ENCODE data around the gene MAGT1.
"Not testable (repeated sequence)": the region's sequence is repeated elsewhere in the genome, so short reads cannot be mapped to it uniquely, and the experiment has no call there.

MAGT1 gene

DNA sequence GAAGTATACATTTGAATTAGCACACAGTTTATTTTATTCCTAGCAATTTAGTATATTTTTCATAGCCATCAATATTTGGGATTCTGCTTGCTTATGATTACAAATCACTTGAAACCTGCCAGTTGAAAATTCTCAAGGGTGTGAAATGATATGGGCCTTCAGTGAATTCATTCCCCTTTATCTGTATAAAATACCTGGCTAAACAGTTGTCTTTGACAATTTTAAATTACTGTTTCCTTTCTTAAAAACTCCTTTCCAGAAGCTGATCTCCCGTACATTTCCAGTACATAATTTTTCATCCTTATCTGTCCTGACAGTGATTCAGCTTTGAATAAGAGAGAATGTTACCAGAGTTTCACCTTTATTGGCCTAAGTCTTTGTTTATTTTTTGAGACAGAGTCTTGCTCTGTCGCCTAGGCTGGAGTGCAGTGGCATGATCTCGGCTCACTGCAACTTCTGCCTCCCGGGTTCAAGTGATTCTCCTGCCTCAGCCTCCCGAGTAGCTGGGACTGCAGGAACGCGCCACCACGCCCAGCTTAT is 29.2 kb upstream of the MAGT1 start:
- H3K4me3 ChIP-seq, result no peak overlapping the region

DNA sequence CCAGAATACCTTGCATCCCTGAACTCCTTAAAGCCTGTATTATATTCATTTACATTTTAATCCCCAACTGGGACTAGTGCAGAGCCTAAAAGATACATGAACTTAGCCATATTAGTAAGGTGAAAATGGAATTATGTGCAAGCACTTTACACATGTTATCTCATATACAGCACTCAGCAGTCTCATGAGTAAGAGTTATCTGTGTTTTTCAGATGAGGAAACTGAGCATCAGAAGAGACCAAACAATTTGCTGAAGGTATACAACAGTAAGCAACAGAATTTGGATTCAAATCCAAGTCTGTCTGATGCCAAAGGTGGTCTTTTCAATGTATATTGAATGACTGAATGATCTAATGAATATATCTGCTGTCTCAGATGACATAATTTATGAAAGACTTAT is 27.6 kb upstream of the MAGT1 start:
- no peaks in the 10 kb centered on the region for H3K36me3 ChIP-seq (ENCODE audit: insufficient read depth, low read length)

More for the DNA sequence above, 29.2 kb upstream of the MAGT1 start:
- no peaks in the 10 kb centered on the region for H3K36me3 ChIP-seq (ENCODE audit: insufficient read depth, low read length)
- no peak overlapping the region for H3K9ac ChIP-seq (ENCODE audit: insufficient read length)
- TF ChIP-seq POLR2AphosphoS5 (IDR thresholded peaks at IDR 0.05; ENCODE audit: borderline replicate concordance, low read depth, low read length), result no peak
- no peak for TF ChIP-seq FOXP2 (optimal IDR thresholded peaks at IDR 0.05; ENCODE audit: control extremely low read depth, extremely low read length, insufficient read depth)
- no peak for TF ChIP-seq EZH2 (IDR thresholded peaks at IDR 0.05)
- H3K9me3 ChIP-seq (ENCODE audit: low read depth, low read length), result no peaks in the 10 kb centered on the region
- H3K27ac ChIP-seq, result no peak overlapping the region
- no peak for DNase-seq (ENCODE audit: low read depth, low spot score)

DNA sequence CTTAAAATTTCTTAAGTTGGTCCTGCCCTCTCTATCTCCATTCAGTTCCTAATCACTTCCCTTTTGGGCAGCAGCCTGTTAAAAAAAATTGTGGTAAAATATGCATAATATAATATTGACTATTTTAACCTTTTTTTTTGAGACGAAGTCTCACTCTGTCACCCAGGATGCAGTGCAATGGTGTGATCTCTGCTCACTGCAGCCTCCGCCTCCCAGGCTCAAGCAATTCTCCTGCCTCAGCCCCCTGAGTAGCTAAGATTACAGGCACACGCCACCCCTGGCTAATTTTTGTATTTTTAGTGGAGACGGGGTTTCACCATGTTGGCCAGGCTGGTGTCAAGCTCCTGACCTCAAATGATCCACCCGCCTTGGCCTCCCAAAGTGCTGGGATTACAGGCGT is 24.1 kb upstream of the MAGT1 start:
- not testable (repeated sequence) for H3K27ac ChIP-seq; H3K36me3 ChIP-seq (ENCODE audit: insufficient read depth, low read length); H3K9me3 ChIP-seq (ENCODE audit: low read depth, low read length); H3K9ac ChIP-seq (ENCODE audit: insufficient read length); DNase-seq (ENCODE audit: low read depth, low spot score); H3K4me3 ChIP-seq

More for the DNA sequence above, 27.6 kb upstream of the MAGT1 start:
- no peaks in the 10 kb centered on the region for H3K9me3 ChIP-seq (ENCODE audit: low read depth, low read length)
- TF ChIP-seq FOXP2 (optimal IDR thresholded peaks at IDR 0.05; ENCODE audit: control extremely low read depth, extremely low read length, insufficient read depth), result no peak
- TF ChIP-seq EZH2 (IDR thresholded peaks at IDR 0.05), result no peak
- TF ChIP-seq POLR2AphosphoS5 (IDR thresholded peaks at IDR 0.05; ENCODE audit: borderline replicate concordance, low read depth, low read length), result no peak
- no peak for DNase-seq (ENCODE audit: low read depth, low spot score)
- no peak overlapping the region for H3K9ac ChIP-seq (ENCODE audit: insufficient read length)
- H3K4me3 ChIP-seq, result no peak overlapping the region
- no peak overlapping the region for H3K27ac ChIP-seq

DNA sequence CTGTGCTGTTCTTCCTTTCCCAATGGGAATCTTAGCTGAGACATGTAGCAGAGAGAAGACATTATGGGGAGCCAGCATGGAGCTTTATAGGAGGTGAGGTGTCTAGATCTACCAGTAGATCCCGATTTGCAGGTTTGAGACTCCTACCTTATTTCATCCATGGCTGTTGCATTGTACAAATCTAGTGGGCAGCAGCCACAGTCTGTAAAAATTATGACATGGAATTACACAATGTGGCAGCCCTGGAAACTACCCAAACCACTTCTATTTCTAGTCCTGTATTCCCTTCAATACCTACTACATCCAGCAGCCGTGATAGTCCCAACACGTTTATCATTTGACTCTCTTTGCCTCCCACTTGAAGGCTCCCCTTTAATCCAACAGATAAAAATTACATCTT is 23.3 kb upstream of the MAGT1 start:
- no peak overlapping the region for H3K4me3 ChIP-seq
- DNase-seq (ENCODE audit: low read depth, low spot score), result no peak
- no peaks in the 10 kb centered on the region for H3K36me3 ChIP-seq (ENCODE audit: insufficient read depth, low read length)
- no peak overlapping the region for H3K27ac ChIP-seq
- TF ChIP-seq FOXP2 (optimal IDR thresholded peaks at IDR 0.05; ENCODE audit: control extremely low read depth, extremely low read length, insufficient read depth), result no peak
- TF ChIP-seq POLR2AphosphoS5 (IDR thresholded peaks at IDR 0.05; ENCODE audit: borderline replicate concordance, low read depth, low read length), result no peak
- no peak for TF ChIP-seq EZH2 (IDR thresholded peaks at IDR 0.05)
- no peaks in the 10 kb centered on the region for H3K9me3 ChIP-seq (ENCODE audit: low read depth, low read length)
- H3K9ac ChIP-seq (ENCODE audit: insufficient read length), result no peak overlapping the region

DNA sequence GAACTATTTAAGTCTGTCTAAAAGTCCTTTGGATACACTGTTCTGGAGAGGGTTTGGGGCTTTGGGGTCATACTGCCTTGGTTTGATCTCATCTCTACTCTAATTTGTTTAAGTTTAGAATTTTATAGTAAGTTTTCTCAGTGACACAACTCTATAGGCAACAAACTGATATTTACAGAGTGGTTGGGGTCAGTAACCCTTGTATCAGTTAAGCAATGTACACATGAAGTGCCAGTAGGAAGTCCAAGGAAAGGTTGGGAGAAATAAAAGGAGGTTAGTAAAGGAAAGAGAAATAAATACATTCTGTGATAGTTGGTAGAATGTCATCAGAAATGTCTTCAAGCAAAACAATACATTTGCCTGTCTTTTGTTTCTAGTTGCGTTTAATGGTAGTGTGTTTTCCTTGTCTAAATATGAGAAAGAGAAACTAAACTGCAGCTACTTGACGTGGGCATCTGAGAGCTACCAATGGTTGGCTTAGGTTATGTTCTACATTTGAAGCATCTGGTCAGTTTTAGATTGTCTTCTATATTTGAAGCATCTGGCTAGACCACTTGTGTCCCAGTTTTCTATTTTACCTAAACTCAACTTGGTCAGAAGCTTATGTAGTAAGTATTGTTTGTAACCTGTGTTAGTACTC is 22.2 kb upstream of the MAGT1 start:
- no peaks in the 10 kb centered on the region for H3K36me3 ChIP-seq (ENCODE audit: insufficient read depth, low read length)
- no peak overlapping the region for H3K9ac ChIP-seq (ENCODE audit: insufficient read length)
- no peaks in the 10 kb centered on the region for H3K9me3 ChIP-seq (ENCODE audit: low read depth, low read length)
- no peak overlapping the region for H3K27ac ChIP-seq
- no peak for TF ChIP-seq POLR2AphosphoS5 (IDR thresholded peaks at IDR 0.05; ENCODE audit: borderline replicate concordance, low read depth, low read length)
- no peak for TF ChIP-seq EZH2 (IDR thresholded peaks at IDR 0.05)
- TF ChIP-seq FOXP2 (optimal IDR thresholded peaks at IDR 0.05; ENCODE audit: control extremely low read depth, extremely low read length, insufficient read depth), result no peak
- no peak overlapping the region for H3K4me3 ChIP-seq
- no peak for DNase-seq (ENCODE audit: low read depth, low spot score)

DNA sequence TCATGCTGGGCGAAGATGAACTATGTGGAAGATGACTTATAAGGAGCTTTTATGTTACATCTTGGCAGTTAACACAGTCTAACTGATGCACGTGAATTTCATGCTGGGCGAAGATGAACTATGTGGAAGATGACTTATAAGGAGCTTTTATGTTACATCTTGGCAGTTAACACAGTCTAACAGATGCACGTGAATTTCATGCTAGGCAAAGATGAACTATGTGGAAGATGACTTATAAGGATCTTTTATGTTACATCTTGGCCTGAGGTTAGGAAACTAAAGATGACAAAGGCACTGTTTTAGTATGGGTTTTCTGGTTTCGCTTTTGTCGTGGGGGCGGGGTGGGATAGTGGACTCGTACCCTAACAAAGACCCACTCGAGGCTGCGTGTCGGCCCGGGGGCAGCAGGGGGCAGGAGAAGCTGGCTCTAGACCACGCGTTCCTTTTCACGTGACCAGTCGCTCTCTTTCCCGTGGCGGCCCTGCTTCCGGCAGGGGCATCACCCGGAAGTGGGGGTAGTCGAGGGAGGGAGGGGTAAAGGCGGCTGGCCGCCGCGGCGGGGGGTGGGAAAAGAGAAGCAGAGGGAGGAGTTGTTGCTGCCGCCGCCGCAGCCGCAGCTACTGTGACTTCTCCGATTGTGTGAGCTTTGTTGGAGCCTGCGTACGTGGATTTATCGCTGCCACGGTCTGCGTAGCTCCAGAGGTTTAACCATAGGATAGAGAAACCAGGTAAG is 15.0 kb upstream of the MAGT1 start, which contains the start of gene ATP7A:
ATP7A (plus strand) TSS at position 586 of the 733 bp plus-strand sequence. CDS start 60,949 bp downstream, outside the sequence.
- Histone ChIP-seq H3K27ac (peak within 1 kb of the TSS; percentile 78), H3K9ac (ENCODE audit: insufficient read length) (peak within 1 kb of the TSS; percentile 85), H3K4me3 (peak within 1 kb of the TSS; percentile 89)

DNA sequence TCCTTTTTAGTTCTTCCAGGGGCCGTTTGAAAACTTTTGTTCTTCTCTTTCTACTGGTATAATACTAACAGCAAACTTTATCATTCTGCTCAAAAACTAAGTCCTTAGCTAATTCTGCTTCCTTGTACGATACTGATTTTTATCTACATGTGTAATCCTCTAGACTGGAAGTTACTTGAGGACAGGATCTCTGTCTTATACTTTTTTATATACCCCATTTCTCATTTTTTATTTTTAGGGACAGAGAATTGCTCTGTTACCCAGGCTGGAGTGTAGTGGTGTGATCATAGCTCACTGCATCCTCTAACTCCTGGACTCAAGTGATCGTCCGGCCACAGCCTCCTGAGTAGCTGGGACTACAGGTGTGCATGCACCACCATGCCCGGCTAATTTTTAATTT is 6.3 kb upstream of the MAGT1 start:
- no peaks in the 10 kb centered on the region for H3K9me3 ChIP-seq (ENCODE audit: low read depth, low read length)
- H3K27ac ChIP-seq, result no peak overlapping the region
- DNase-seq (ENCODE audit: low read depth, low spot score), result no peak
- H3K9ac ChIP-seq (ENCODE audit: insufficient read length), result no peak overlapping the region
- peaks cover 43% of the 10 kb centered on the region for H3K36me3 ChIP-seq (ENCODE audit: insufficient read depth, low read length)
- no peak for TF ChIP-seq POLR2AphosphoS5 (IDR thresholded peaks at IDR 0.05; ENCODE audit: borderline replicate concordance, low read depth, low read length)
- no peak for TF ChIP-seq EZH2 (IDR thresholded peaks at IDR 0.05)
- no peak for TF ChIP-seq FOXP2 (optimal IDR thresholded peaks at IDR 0.05; ENCODE audit: control extremely low read depth, extremely low read length, insufficient read depth)
- H3K4me3 ChIP-seq, result peak overlapping the region; percentile 86

More for the DNA sequence above, 15.0 kb upstream of the MAGT1 start, which contains the start of gene ATP7A:
- Histone ChIP-seq H3K9me3 (ENCODE audit: low read depth, low read length) (no peaks in the 10 kb centered on the region), H3K36me3 (ENCODE audit: insufficient read depth, low read length) (peaks cover 3% of the 10 kb centered on the region; the same call in 1 of the 2 replicates)
- DNase-seq (ENCODE audit: low read depth, low spot score), result no peak
- TF ChIP-seq POLR2AphosphoS5 (IDR thresholded peaks at IDR 0.05; ENCODE audit: borderline replicate concordance, low read depth, low read length) (no peak; the same call in 1 of the 2 replicates), FOXP2 (optimal IDR thresholded peaks at IDR 0.05; ENCODE audit: control extremely low read depth, extremely low read length, insufficient read depth) (no peak), EZH2 (IDR thresholded peaks at IDR 0.05) (no peak)

DNA sequence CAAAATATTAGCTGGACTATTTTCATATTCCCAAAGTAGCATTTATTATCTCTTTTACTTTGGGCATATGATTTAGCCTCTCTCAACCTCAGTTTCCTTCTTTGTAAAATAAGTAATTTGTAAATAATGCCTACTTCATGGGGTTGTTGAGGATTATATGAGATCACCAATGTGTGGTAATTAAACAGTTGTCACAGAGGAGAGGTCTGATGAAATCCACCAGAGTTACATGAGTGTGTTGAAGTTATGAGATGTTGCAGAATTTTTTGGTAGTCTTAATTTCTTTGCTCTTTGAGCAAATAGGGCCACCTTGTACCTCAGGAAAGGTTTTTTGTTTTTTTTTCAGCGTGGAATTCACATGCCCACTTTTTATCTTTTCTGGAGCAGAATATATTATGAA is 5.5 kb upstream of the MAGT1 start:
- Histone ChIP-seq H3K36me3 (ENCODE audit: insufficient read depth, low read length) (peaks cover 40% of the 10 kb centered on the region), H3K9me3 (ENCODE audit: low read depth, low read length) (no peaks in the 10 kb centered on the region), H3K9ac (ENCODE audit: insufficient read length) (peak overlapping the region; percentile 95), H3K4me3 (peak overlapping the region; percentile 86), H3K27ac (0 out of 2 replicates have a peak overlapping the region, but pooled peaks have one; percentile 3)
- TF ChIP-seq FOXP2 (optimal IDR thresholded peaks at IDR 0.05; ENCODE audit: control extremely low read depth, extremely low read length, insufficient read depth) (no peak), EZH2 (IDR thresholded peaks at IDR 0.05) (no peak), POLR2AphosphoS5 (IDR thresholded peaks at IDR 0.05; ENCODE audit: borderline replicate concordance, low read depth, low read length) (no peak)
- DNase-seq (ENCODE audit: low read depth, low spot score), result no peak

Measured in SK-N-MC (cell line).